Kidney epithelial cell (primary cell): ENCODE results near the gene SH3BP5L. TPM values are rescaled to one million over a fixed set of nuclear protein-coding genes. Genes with fewer than 3 reads are reported as not detected.
A peak's percentile ranks its signal among the peaks of the same experiment; 100 is the strongest.
"Not testable (repeated sequence)": the region's sequence is repeated elsewhere in the genome, so short reads cannot be mapped to it uniquely, and the experiment has no call there.

Source experiments
- DNase-seq: peaks from one replicate; pipeline ENCODE4 v3.0.0-alpha.2; 2010; ENCODE audit warnings: low read depth
- H3K27me3 ChIP-seq: 2 replicates; pipeline ENCODE4 v1.6.0; 2011; ENCODE audit warnings: low read length; ENCODE audit not compliant: control insufficient read depth, insufficient read depth
- H3K36me3 ChIP-seq: 2 replicates; pipeline ENCODE4 v1.5.1; 2011; ENCODE audit warnings: low read length; ENCODE audit not compliant: control insufficient read depth, insufficient read depth
- H3K4me3 ChIP-seq: 2 replicates; pipeline ENCODE4 v1.5.1; 2011; ENCODE audit warnings: low read depth, mild to moderate bottlenecking, control low read depth, low read length
- CTCF ChIP-seq: IDR thresholded peaks from 2 replicates; pipeline ENCODE4 v1.5.1; 2011; ENCODE audit warnings: mild to moderate bottlenecking, moderate library complexity, low read length, control low read depth, inconsistent platforms; ENCODE audit not compliant: insufficient read depth, poor library complexity, severe bottlenecking
- total RNA-seq: library from RNA; depleted of rRNA; stranded (reverse); fragments of >200 nt; gene quantifications from 2 replicates; pipeline ENCODE4 v1.2.3, GENCODE V29; 2015

Gene SH3BP5L
- total RNA-seq, 1 donor from 2014 or later, result 36.1 TPM

- Histone ChIP-seq H3K36me3 (no peaks in the 10 kb centered on the region), H3K4me3 (no peak overlapping the region), H3K27me3 (no peaks in the 10 kb centered on the region)
- TF ChIP-seq CTCF, result no peak
- DNase-seq, result no peak
These were observed 16.8 kb downstream of the SH3BP5L start for GRCh38 chr1:248808876-248809275.

DNA sequence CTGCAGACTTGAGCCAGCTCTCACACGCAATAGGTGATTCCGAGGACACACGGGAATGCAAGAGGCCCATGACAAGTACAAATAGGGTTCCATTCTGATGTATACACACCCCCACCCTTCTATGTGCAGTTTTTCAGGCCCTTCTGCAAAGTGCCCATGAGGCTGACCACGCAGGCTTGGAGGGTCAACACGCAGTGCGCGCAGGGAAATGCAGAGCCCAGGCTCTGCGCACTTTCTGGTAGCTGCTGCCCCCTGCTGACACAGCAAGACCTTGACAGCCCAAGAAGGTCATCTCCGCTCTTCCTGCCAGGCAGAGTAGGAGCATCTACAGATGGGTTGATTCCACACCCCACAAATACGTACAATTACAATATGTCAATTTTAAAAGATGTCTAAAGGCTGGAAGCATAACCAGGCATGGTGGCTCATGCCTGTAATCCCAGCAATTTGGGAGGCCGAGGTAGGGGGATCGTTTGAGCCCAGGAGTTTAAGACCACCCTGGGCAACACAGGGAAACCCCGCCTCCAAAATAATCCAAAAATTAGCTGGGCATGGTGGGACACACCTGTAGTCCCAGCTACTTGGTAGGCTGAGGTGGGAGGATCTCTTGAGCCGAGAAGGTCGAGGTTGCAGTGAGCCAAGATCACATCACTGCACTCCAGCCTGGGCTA is 18.5 kb downstream of the SH3BP5L start:
- Histone ChIP-seq H3K36me3 (no peaks in the 10 kb centered on the region), H3K4me3 (no peak overlapping the region), H3K27me3 (no peaks in the 10 kb centered on the region)
- no peak for DNase-seq
- peak; percentile 79 for TF ChIP-seq CTCF

DNA sequence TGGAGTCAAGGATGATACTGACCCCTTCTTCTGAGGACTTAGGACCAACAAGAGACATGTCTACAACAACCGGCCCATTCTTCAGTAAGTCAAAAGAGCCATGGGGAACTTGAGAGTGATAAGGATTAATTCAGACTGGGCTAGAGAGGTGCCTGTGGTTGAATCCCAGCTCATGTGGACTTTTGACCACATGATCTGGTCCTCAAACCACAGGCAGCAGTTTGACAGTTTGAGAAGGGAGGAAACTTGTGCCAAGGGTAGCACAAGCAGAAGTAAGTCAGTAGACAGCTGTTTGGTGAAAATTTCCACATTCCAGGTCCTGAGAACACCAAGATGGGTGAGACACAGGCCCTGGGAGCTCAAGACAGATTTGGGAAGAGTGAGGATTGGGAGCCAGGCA is 19.8 kb downstream of the SH3BP5L start:
- no peaks in the 10 kb centered on the region for H3K27me3 ChIP-seq
- no peak overlapping the region for H3K4me3 ChIP-seq
- no peaks in the 10 kb centered on the region for H3K36me3 ChIP-seq
- no peak for TF ChIP-seq CTCF
- DNase-seq, result no peak

- no peak for TF ChIP-seq CTCF
- Histone ChIP-seq H3K4me3 (no peak overlapping the region), H3K36me3 (no peaks in the 10 kb centered on the region), H3K27me3 (no peaks in the 10 kb centered on the region)
- DNase-seq, result no peak
These were observed 20.7 kb downstream of the SH3BP5L start for GRCh38 chr1:248804771-248805681.

GRCh38 chr1:248803501-248803900 is 22.2 kb downstream of the SH3BP5L start:
- H3K27me3 ChIP-seq, H3K36me3 ChIP-seq, DNase-seq, H3K4me3 ChIP-seq: not testable (repeated sequence)

DNA sequence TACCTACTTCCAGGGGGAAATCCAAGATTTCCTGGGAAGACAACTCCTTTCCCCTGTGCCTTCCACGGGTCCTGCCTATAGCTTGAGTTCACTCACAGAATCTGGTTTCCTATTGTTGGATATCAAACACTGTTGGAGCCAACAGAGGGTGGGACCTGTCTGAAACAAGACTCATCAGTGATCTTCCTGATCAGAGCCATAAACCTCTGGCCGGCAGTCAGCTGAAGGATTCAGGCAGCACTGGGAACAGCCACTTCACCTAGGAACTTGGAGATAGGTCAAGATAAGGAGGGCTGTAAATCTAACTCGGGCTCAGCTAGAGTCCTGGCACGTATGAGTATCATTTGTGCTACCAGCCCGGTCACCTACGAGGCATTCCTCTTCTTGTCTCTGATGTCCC is 23.3 kb downstream of the SH3BP5L start:
- TF ChIP-seq CTCF, result no peak
- Histone ChIP-seq H3K27me3 (no peaks in the 10 kb centered on the region), H3K36me3 (no peaks in the 10 kb centered on the region), H3K4me3 (no peak overlapping the region)
- DNase-seq, result no peak
